PC-3 (cell line): Measurements from ENCODE around the gene FAM229A. TPM values are rescaled to one million over a fixed set of nuclear protein-coding genes. Genes with fewer than 3 reads are reported as not detected.

Experiments
- ATAC-seq: fragments of 200-7000 bp; cut with Tn5 transposase; 2 replicates; pipeline ENCODE4 v1.9.1; 2020; ENCODE audit warnings: mild to moderate bottlenecking, moderate library complexity
- BruUV-seq: library from RNA; stranded (reverse); fragments of 400-500 nt; replicated peaks from 2 replicates; lab custom pipeline; 2021; lab: Mats Ljungman, UMichigan
- CTCF ChIA-PET: fragments of 300-600 bp; sonication (Branson Sonifier 250); formaldehyde crosslinking; loops from one replicate; lab custom pipeline; 2022; ENCODE audit warnings: antibody characterized with exemption; lab: Charles Lee
- POLR2A ChIA-PET: fragments of 300-600 bp; sonication (Branson Sonifier 250); formaldehyde crosslinking; loops from one replicate; lab custom pipeline; 2022; ENCODE audit warnings: antibody characterized with exemption; ENCODE audit not compliant: unreplicated experiment; lab: Charles Lee
- DNase-seq: peaks from one replicate; pipeline ENCODE4 v3.0.0-alpha.2; 2015
- H2AFZ ChIP-seq: fragments of 300-600 bp; sonication (generic); 2 replicates; pipeline ENCODE4 v1.6.0; 2016; ENCODE audit warnings: antibody characterized with exemption, low read length
- H3F3A ChIP-seq: fragments of 300-600 bp; sonication (generic); one replicate; pipeline ENCODE4 v1.6.0; 2017; ENCODE audit warnings: antibody characterized with exemption, low read length, control low read depth, mild to moderate bottlenecking; ENCODE audit not compliant: unreplicated experiment
- H3K27ac ChIP-seq: fragments of 300-600 bp; sonication (generic); 2 replicates; pipeline ENCODE4 v1.5.1; 2016; ENCODE audit warnings: mild to moderate bottlenecking, low read length
- H3K27me3 ChIP-seq: fragments of 300-600 bp; sonication (generic); 2 replicates; pipeline ENCODE4 v1.6.1; 2016; ENCODE audit warnings: low read length, mixed read lengths
- H3K36me3 ChIP-seq: fragments of 300-600 bp; sonication (generic); 2 replicates; pipeline ENCODE4 v1.6.1; 2016; ENCODE audit warnings: low read depth, mixed run types, low read length, mixed read lengths
- H3K4me1 ChIP-seq: fragments of 300-600 bp; sonication (generic); 2 replicates; pipeline ENCODE4 v1.5.1; 2016; ENCODE audit warnings: low read length; ENCODE audit not compliant: insufficient read depth
- H3K4me2 ChIP-seq: fragments of 300-600 bp; sonication (generic); 2 replicates; pipeline ENCODE4 v1.6.0; 2016; ENCODE audit warnings: low read length
- H3K4me3 ChIP-seq: fragments of 300-600 bp; sonication (generic); 2 replicates; pipeline ENCODE4 v1.5.1; 2016; ENCODE audit warnings: mild to moderate bottlenecking, low read length, mixed read lengths
- H3K79me2 ChIP-seq: fragments of 300-600 bp; sonication (generic); 2 replicates; pipeline ENCODE4 v1.6.1; 2017; ENCODE audit warnings: low read length, mixed read lengths
- H3K9ac ChIP-seq: fragments of 300-600 bp; sonication (generic); 2 replicates; pipeline ENCODE4 v1.6.0; 2016; ENCODE audit warnings: mild to moderate bottlenecking, low read length
- H3K9me2 ChIP-seq: fragments of 300-600 bp; sonication (generic); replicated peaks from 2 replicates; pipeline ENCODE4 v1.6.1; 2016; ENCODE audit warnings: mixed run types, low read length, mixed read lengths
- H3K9me3 ChIP-seq: fragments of 300-600 bp; sonication (generic); 2 replicates; pipeline ENCODE4 v1.6.1; 2016; ENCODE audit warnings: low read length, mixed read lengths
- H4K20me1 ChIP-seq: fragments of 300-600 bp; sonication (generic); 2 replicates; pipeline ENCODE4 v1.6.1; 2016; ENCODE audit warnings: low read length, mixed read lengths
- EZH2 ChIP-seq: fragments of 300-600 bp; sonication (generic); IDR thresholded peaks from one replicate; pipeline ENCODE4 v1.6.1; 2017; ENCODE audit warnings: antibody characterized with exemption, mild to moderate bottlenecking, low read length; ENCODE audit not compliant: unreplicated experiment
- EZH2phosphoT487 ChIP-seq: fragments of 300-600 bp; sonication (generic); IDR thresholded peaks from 2 replicates; pipeline ENCODE4 v1.6.1; 2018; ENCODE audit warnings: mild to moderate bottlenecking, antibody characterized with exemption, low read length, borderline replicate concordance
- intact Hi-C: fragments of 100-400 bp; cut with micrococcal nuclease; formaldehyde crosslinking; loops from 2 replicates; pipeline ENCODE4 v1.9.0; 2023
- total RNA-seq: library from RNA; depleted of rRNA; stranded (reverse); fragments of >200 nt; gene quantifications from 2 replicates; pipeline ENCODE4 v1.2.3, GENCODE V29; 2014
- TF ChIP-seq, protein P1 (sequence below): fragments of 300-600 bp; sonication (generic); conservative IDR thresholded peaks from 2 replicates; pipeline ENCODE4 v1.5.1; 2017; ENCODE audit warnings: antibody characterized with exemption, low read depth, mild to moderate bottlenecking, low read length

Gene FAM229A
- total RNA-seq, 1 experiment from 2014 or later = 3.0 TPM

DNA sequence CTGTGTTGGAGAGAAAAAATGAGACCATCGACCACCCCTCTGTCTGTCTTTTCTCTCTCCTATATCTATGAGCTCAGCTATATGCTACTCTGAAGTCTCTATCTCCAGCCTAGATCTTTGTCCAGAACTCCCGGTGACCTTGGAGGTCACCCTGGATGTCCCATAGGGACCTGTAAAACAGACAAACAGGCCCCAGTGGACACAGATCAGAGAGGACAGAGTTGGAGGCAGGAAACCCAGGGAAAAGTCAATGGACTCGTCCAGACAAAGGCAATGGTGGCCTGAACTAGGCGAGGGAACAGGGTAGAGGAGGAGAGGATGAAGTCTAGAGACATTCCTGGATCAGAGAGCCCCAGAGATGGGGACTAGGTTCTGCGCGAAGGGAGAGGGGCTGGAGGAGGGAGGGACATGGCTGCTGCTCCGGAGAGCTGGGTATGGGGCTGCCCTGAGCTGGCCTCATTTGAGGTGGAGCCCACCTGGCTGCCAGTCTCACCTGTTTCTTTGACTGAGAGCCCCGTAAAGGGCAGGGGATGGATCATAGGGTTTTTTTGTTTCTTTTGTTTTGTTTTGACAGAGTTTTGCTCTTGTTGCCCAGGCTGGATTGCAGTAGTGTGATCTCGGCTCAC lies 15.6 kb downstream of the FAM229A start:
- ChIA-PET CTCF (no interaction called here), POLR2A (no interaction called here)
- Histone ChIP-seq H3K36me3 (no peaks in the 10 kb centered on the region), H3K79me2 (no peaks in the 10 kb centered on the region), H3K4me2 (no peak overlapping the region), H3K27ac (no peak overlapping the region), H3F3A (no peaks in the 10 kb centered on the region), H3K4me1 (peaks cover 5% of the 10 kb centered on the region; the same call in 1 of the 2 replicates), H3K27me3 (no peaks in the 10 kb centered on the region), H3K4me3 (no peak overlapping the region), H2AFZ (no peak overlapping the region), H3K9me3 (no peaks in the 10 kb centered on the region), H3K9me2 (no peaks in the 10 kb centered on the region), H3K9ac (no peak overlapping the region), H4K20me1 (no peaks in the 10 kb centered on the region)
- no TSS peak for BruUV-seq
- intact Hi-C loops = no loop called here
- no peak for ATAC-seq
- DNase-seq = no peak
- TF ChIP-seq EZH2phosphoT487 = no peak
- TF ChIP-seq, protein P1, sequence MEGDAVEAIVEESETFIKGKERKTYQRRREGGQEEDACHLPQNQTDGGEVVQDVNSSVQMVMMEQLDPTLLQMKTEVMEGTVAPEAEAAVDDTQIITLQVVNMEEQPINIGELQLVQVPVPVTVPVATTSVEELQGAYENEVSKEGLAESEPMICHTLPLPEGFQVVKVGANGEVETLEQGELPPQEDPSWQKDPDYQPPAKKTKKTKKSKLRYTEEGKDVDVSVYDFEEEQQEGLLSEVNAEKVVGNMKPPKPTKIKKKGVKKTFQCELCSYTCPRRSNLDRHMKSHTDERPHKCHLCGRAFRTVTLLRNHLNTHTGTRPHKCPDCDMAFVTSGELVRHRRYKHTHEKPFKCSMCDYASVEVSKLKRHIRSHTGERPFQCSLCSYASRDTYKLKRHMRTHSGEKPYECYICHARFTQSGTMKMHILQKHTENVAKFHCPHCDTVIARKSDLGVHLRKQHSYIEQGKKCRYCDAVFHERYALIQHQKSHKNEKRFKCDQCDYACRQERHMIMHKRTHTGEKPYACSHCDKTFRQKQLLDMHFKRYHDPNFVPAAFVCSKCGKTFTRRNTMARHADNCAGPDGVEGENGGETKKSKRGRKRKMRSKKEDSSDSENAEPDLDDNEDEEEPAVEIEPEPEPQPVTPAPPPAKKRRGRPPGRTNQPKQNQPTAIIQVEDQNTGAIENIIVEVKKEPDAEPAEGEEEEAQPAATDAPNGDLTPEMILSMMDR = no peak
- no peak for TF ChIP-seq EZH2

DNA sequence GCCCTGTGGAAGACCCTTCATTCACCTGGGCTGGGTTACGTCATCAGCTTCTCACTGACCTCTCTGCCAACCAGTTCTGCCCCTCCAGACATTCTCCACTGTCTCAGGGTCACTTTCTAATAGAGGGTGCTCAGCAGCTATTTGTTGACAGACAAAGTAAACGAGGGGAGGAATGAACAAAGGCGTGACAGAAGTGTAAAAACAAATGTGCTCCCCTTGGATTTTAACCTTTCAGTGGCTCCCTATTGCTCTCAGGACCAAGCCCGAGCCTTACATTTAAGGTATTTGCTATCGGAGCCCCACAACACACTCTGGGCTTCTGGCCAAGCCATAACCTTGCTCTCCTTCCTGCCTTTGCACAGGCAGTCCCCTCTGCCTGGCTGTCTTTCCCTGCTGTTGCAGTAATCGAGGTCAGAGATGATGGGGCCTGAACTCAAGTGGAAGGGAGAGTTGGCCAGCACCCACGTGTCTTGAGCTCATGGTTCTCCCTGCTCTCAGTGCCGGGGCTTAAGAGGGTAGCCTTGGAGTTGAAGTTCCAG lies 16.9 kb downstream of the FAM229A start:
- ATAC-seq (peak; percentile 24; the same call in 1 of the 2 replicates), DNase-seq (no peak)
- Histone ChIP-seq H3K79me2 (no peaks in the 10 kb centered on the region), H3K4me2 (no peak overlapping the region), H3K4me1 (no peaks in the 10 kb centered on the region), H3K27me3 (no peaks in the 10 kb centered on the region), H3K9me3 (no peaks in the 10 kb centered on the region), H4K20me1 (no peaks in the 10 kb centered on the region), H2AFZ (no peak overlapping the region), H3K27ac (no peak overlapping the region), H3F3A (no peaks in the 10 kb centered on the region), H3K4me3 (no peak overlapping the region), H3K9ac (no peak overlapping the region), H3K36me3 (no peaks in the 10 kb centered on the region), H3K9me2 (no peaks in the 10 kb centered on the region)
- ChIA-PET POLR2A (no interaction called here), CTCF (no interaction called here)
- TF ChIP-seq EZH2phosphoT487 = no peak
- no peak for TF ChIP-seq EZH2
- TF ChIP-seq, protein P1 = no peak
- BruUV-seq = no TSS peak
- intact Hi-C loops = no loop called here

DNA sequence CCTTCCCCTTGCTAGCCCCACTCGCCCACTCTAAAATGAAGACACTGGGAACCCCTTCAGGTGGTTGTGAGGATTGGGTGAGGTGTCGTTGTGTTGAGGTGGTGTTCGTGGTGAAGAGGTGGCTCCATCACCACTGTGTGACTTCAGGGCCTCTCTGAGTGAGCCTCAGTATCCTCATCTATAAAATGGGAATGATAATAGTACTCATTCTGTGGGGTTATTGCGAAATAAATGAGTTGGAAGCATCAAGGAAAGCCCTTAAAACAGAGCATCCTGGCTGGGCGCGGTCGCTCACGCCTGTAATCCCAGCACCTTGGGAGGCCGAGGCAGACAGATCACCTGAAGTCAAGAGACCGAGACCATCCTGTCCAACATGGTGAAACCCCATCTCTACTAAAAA lies 19.6 kb downstream of the FAM229A start:
- intact Hi-C loops = no loop called here
- ATAC-seq = no peak
- Histone ChIP-seq H3K9me3 (no peaks in the 10 kb centered on the region), H3K27me3 (no peaks in the 10 kb centered on the region), H3K4me3 (no peak overlapping the region), H3K4me2 (no peak overlapping the region), H3F3A (no peaks in the 10 kb centered on the region), H3K79me2 (no peaks in the 10 kb centered on the region), H3K9me2 (no peaks in the 10 kb centered on the region), H3K27ac (no peak overlapping the region), H2AFZ (no peak overlapping the region), H4K20me1 (no peaks in the 10 kb centered on the region), H3K4me1 (peaks cover 21% of the 10 kb centered on the region), H3K36me3 (no peaks in the 10 kb centered on the region), H3K9ac (no peak overlapping the region)
- no TSS peak for BruUV-seq
- no peak for DNase-seq
- ChIA-PET POLR2A (no interaction called here), CTCF (no interaction called here)
- no peak for TF ChIP-seq EZH2
- TF ChIP-seq EZH2phosphoT487 = no peak
- TF ChIP-seq, protein P1 = no peak
